Transverse colon (tissue), 4 donors: ENCODE data around the gene AWAT2.

ENCODE experiments used
- EP300 ChIP-seq: sonication (generic); formaldehyde crosslinking; IDR thresholded peaks from one replicate; pipeline ENCODE4 v1.6.1; 2017; ENCODE audit warnings: antibody characterized with exemption, low read depth
- POLR2AphosphoS5 ChIP-seq, 3 donors: sonication (generic); formaldehyde crosslinking; IDR thresholded peaks; one replicate each; pipeline ENCODE4 v1.6.1; 2016; ENCODE audit warnings: antibody characterized with exemption in 3 of 3
- TF ChIP-seq, protein P1 (sequence below), 5 experiments: fragments of 200-600 bp in 3 of 5; fragments of 450-650 bp in 2 of 5; sonication (generic) in 3 of 5; IDR thresholded peaks; 1 replicate in 2 of 5; 2 replicates in 3 of 5; pipeline ENCODE4 v1.5.1; 2016 to 2017; ENCODE audit warnings: antibody characterized with exemption in 5 of 5, inconsistent platforms in 3 of 5, mild to moderate bottlenecking in 2 of 5, moderate library complexity in 1 of 5

DNA sequence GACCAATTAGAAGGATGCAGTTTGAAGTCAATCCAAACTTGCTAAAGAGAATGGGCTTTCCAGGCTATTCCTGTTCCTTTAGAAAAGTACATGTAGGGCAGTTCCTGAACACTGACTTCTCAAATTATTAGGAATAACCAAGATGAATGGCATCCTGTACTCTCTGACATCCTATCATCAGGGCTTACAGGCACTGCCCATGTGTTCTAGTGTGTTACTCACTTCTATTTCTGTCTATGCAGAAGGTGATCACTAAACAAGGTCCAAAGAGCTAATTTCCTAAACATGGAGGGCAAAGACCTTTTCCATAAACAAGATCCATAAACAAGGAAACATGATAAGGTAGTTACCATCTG, 53.6 kb downstream of the AWAT2 start:
- TF ChIP-seq, protein P1, sequence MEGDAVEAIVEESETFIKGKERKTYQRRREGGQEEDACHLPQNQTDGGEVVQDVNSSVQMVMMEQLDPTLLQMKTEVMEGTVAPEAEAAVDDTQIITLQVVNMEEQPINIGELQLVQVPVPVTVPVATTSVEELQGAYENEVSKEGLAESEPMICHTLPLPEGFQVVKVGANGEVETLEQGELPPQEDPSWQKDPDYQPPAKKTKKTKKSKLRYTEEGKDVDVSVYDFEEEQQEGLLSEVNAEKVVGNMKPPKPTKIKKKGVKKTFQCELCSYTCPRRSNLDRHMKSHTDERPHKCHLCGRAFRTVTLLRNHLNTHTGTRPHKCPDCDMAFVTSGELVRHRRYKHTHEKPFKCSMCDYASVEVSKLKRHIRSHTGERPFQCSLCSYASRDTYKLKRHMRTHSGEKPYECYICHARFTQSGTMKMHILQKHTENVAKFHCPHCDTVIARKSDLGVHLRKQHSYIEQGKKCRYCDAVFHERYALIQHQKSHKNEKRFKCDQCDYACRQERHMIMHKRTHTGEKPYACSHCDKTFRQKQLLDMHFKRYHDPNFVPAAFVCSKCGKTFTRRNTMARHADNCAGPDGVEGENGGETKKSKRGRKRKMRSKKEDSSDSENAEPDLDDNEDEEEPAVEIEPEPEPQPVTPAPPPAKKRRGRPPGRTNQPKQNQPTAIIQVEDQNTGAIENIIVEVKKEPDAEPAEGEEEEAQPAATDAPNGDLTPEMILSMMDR (IDR thresholded peaks at IDR 0.05), result no peak
- TF ChIP-seq POLR2AphosphoS5 (IDR thresholded peaks at IDR 0.05), result no peak
- TF ChIP-seq EP300, result no peak
